Measurements from ENCODE around the gene INPP5F. TPM values are rescaled to one million over a fixed set of nuclear protein-coding genes. Genes with fewer than 3 reads are reported as not detected.

Gene INPP5F
- polyA plus RNA-seq, 1 of the 3 experiments (the other 2 are of a cell fraction): 7.8 TPM

GRCh38 chr10:119871881-119872609 lies 146.2 kb downstream of the INPP5F start:
- H2AFZ ChIP-seq (ENCODE audit: low read depth): no peak overlapping the region; the same call in 1 of the 2 replicates
- H3F3A ChIP-seq (replicated peaks; ENCODE audit: insufficient read depth): peaks cover 5% of the 10 kb centered on the region
- ChIA-PET CTCF (interaction anchor here (0.9 to 7.5 kb wide), 6 partner anchors 11 to 264 kb away, joined by 3 to 68 read pairs (median 16); partner anchors contain the start of gene SEC23IP), POLR2A (interaction anchor here (0.6 to 3.4 kb wide), 8 partner anchors 9 to 668 kb away, joined by 3 to 18 read pairs (median 5); partner anchors contain the start of genes INPP5F and SEC23IP)
- no peaks in the 10 kb centered on the region for H3K27me3 ChIP-seq (ENCODE audit: insufficient read depth)
- H3K27ac ChIP-seq (ENCODE audit: low read depth in 2 of 2, low read length in 1 of 2): peak overlapping the region; percentile 31 to 73
- peak overlapping the region; percentile 76 for H3K9ac ChIP-seq
- peaks cover 47% of the 10 kb centered on the region for H4K20me1 ChIP-seq (ENCODE audit: insufficient read depth)
- H3K79me2 ChIP-seq (ENCODE audit: insufficient read depth): peaks cover 52% of the 10 kb centered on the region
- no peaks in the 10 kb centered on the region for H3K36me3 ChIP-seq (replicated peaks in 1 of 2; ENCODE audit: control insufficient read depth in 1 of 2, insufficient read depth in 2 of 2, low read length in 1 of 2)
- no peaks in the 10 kb centered on the region for H3K9me2 ChIP-seq
- TF ChIP-seq EZH2phosphoT487 (IDR thresholded peaks at IDR 0.05; ENCODE audit: borderline replicate concordance, low read depth): no peak
- peak; percentile 68 for TF ChIP-seq PBX3 (IDR thresholded peaks at IDR 0.05)
- TF ChIP-seq GABPA (IDR thresholded peaks at IDR 0.05; ENCODE audit: low read depth): peak; percentile 41; the same call in 1 of the 2 replicates
- H3K4me1 ChIP-seq (ENCODE audit: control insufficient read depth in 1 of 2, insufficient read depth in 2 of 2, low read depth in 1 of 2, low read length in 1 of 2): peaks cover 5 to 11% of the 10 kb centered on the region in 2 experiments; a peak in 3 of 4 replicates
- H3K4me2 ChIP-seq: peak overlapping the region; percentile 80
- no peaks in the 10 kb centered on the region for H3K9me3 ChIP-seq
- DNase-seq: peak; percentile 71
- peak overlapping the region; percentile 79 to 88 for H3K4me3 ChIP-seq (ENCODE audit: low read depth in 2 of 2, low read length in 1 of 2)
- 3% methylated on average over 4 of the region's 56 CpGs for WGBS (ENCODE audit: low lambda C conversion rate)

- Histone ChIP-seq H3K4me3 (ENCODE audit: low read depth in 2 of 2, low read length in 1 of 2) (peak within 1 kb of the TSS; percentile 79 to 88), H3K36me3 (replicated peaks in 1 of 2; ENCODE audit: control insufficient read depth in 1 of 2, insufficient read depth in 2 of 2, low read length in 1 of 2) (no peaks in the 10 kb centered on the region), H3F3A (replicated peaks; ENCODE audit: insufficient read depth) (peaks cover 5% of the 10 kb centered on the region), H3K4me1 (ENCODE audit: control insufficient read depth in 1 of 2, insufficient read depth in 2 of 2, low read depth in 1 of 2, low read length in 1 of 2) (peaks cover 5 to 11% of the 10 kb centered on the region in 2 experiments; a peak in 3 of 4 replicates), H3K4me2 (peak within 1 kb of the TSS; percentile 89), H3K27ac (ENCODE audit: low read depth in 2 of 2, low read length in 1 of 2) (peak within 1 kb of the TSS; percentile 43 to 94), H3K9me3 (no peaks in the 10 kb centered on the region), H3K79me2 (ENCODE audit: insufficient read depth) (peaks cover 47% of the 10 kb centered on the region), H3K9me2 (no peaks in the 10 kb centered on the region), H3K9ac (peak within 1 kb of the TSS; percentile 76), H3K27me3 (ENCODE audit: insufficient read depth) (no peaks in the 10 kb centered on the region), H2AFZ (ENCODE audit: low read depth) (peak within 1 kb of the TSS; percentile 88), H4K20me1 (ENCODE audit: insufficient read depth) (peaks cover 43% of the 10 kb centered on the region)
- POLR2A ChIA-PET: interaction anchor here (0.6 to 3.4 kb wide), 8 partner anchors 10 to 580 kb away, joined by 3 to 18 read pairs (median 5); partner anchors contain the start of genes INPP5F and SEC23IP
- CTCF ChIA-PET: interaction anchor here (1.2 to 7.5 kb wide), 4 partner anchors 12 to 185 kb away, joined by 8 to 68 read pairs (median 24); partner anchors contain the start of gene SEC23IP
- no peak for DNase-seq
- TF ChIP-seq SIN3A (IDR thresholded peaks at IDR 0.05; ENCODE audit: borderline replicate concordance, low read depth, low read length) (0 out of 2 replicates have a peak, but pooled peaks have one; percentile 25), MXI1 (IDR thresholded peaks at IDR 0.05; ENCODE audit: low read depth, low read length) (no peak), YY1 (IDR thresholded peaks at IDR 0.05; ENCODE audit: low read depth) (no peak)
- no CpG with 5 or more reads among the region's 42 CpGs for WGBS (ENCODE audit: low lambda C conversion rate)
Measured at GRCh38 chr10:119872610-119872859, 146.7 kb downstream of the INPP5F start, which contains the start of gene MCMBP. Gene MCMBP (minus strand): TSS chr10:119872843. CDS start chr10:119872584, 259 bp downstream.

Measured in SK-N-SH (cell line).